Progenitor cell of endocrine pancreas (in vitro differentiated cells): ENCODE data around the gene KCNH2. TPM values are rescaled to one million over a fixed set of nuclear protein-coding genes. Genes with fewer than 3 reads are reported as not detected.

Experiments used
- DNase-seq: peaks from one replicate; pipeline ENCODE4 v3.0.0; 2021; ENCODE audit warnings: low spot score; ENCODE audit not compliant: unreplicated experiment
- H3K27ac Mint-ChIP-seq: 2 replicates; pipeline ENCODE4 v1.8.0; 2021; ENCODE audit warnings: mild to moderate bottlenecking, moderate library complexity, mixed read lengths
- H3K27me3 Mint-ChIP-seq: 2 replicates; pipeline ENCODE4 v1.8.0; 2021; ENCODE audit warnings: mixed read lengths
- H3K36me3 Mint-ChIP-seq: 2 replicates; pipeline ENCODE4 v1.8.0; 2022; ENCODE audit warnings: mixed read lengths; ENCODE audit not compliant: insufficient read depth
- H3K4me1 Mint-ChIP-seq: 2 replicates; pipeline ENCODE4 v1.8.0; 2021; ENCODE audit warnings: low read depth, mixed read lengths
- H3K4me3 Mint-ChIP-seq: 2 replicates; pipeline ENCODE4 v1.8.0; 2021; ENCODE audit warnings: low read depth, mild to moderate bottlenecking, moderate library complexity, mixed read lengths
- H3K9me3 Mint-ChIP-seq: 2 replicates; pipeline ENCODE4 v1.8.0; 2021; ENCODE audit warnings: low read depth, mixed read lengths
- total RNA-seq: library from RNA; stranded (reverse); gene quantifications from 2 replicates; pipeline ENCODE4 v1.2.1, GENCODE V29; 2021
- TF ChIP-seq, protein P1 (sequence below): fragments of 200-600 bp; sonication (generic); IDR thresholded peaks from one replicate; pipeline ENCODE4 v1.5.0; 2021; ENCODE audit warnings: antibody characterized with exemption, mild to moderate bottlenecking; ENCODE audit not compliant: unreplicated experiment

Gene KCNH2
- total RNA-seq, 1 donor from 2014 or later, result 9.4 TPM

DNA sequence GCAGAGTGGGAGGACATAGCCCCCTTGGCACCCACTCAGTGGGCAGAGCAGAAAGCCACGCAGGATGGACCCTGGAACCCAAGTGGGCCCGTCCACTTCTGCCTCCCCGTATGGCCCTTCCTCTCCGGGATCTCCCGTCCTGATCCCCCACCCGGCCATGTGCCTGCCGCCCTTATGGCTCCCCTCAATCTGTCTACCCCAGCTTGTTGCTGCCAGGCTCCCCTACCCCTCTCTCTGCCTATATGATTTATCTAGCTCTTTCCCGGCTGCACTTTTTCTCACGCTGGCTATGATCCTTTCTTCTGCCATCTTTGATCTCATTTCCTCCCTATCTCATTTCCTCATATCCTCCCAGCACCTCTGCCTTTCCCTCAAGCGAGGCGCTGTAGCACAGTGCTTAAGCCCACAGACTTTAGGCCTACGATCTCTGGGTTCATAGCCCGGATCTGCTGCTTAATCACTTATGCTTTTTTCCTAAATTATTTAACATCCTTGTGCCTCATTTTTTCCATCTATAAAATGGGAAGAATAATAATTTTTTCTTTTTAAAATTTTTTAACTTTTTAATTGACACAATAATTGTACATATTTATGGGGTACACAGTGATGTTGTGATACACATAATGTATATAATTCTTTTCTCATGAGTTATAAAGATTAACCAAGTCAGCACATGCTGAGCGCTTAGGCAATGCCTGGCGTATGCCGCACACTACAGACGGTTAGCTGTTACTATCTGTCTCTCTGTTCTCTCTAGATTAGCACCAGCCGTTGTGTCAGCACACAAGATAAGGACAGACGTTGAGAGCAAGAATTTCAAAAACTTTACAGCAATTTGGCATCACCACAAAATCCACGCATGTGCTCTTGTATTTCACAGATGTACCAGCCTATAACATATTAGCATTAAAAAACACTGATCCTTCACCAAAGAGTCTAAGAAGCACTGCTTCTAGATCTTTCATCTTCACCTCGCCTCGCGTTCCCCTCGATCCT, 18.1 kb downstream of the KCNH2 start:
- no peak for DNase-seq

DNA sequence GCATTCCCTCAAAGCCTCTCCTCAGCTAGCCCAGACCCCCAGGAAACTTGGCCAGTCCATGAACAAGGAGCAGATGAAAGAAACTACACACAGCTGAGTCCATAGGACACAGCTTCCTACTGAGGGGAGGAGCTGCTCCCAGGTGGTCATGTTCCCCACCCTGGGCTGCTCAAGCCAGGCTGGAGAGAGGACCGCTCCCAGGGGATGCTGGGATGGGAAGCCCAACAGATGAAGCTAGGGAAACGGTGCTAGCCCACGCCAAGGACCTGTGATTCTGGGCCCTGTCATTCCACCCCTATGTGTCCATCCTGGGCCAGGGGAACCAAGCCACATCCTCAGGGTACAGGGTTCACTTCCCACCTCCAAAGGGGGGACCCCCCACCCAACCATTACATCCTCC, 19.0 kb downstream of the KCNH2 start:
- Mint-ChIP-seq H3K4me3 (no peak overlapping the region), H3K36me3 (no peaks in the 10 kb centered on the region), H3K4me1 (peaks cover 7% of the 10 kb centered on the region), H3K27me3 (peaks cover 18% of the 10 kb centered on the region), H3K27ac (no peak overlapping the region), H3K9me3 (no peaks in the 10 kb centered on the region)
- TF ChIP-seq, protein P1, sequence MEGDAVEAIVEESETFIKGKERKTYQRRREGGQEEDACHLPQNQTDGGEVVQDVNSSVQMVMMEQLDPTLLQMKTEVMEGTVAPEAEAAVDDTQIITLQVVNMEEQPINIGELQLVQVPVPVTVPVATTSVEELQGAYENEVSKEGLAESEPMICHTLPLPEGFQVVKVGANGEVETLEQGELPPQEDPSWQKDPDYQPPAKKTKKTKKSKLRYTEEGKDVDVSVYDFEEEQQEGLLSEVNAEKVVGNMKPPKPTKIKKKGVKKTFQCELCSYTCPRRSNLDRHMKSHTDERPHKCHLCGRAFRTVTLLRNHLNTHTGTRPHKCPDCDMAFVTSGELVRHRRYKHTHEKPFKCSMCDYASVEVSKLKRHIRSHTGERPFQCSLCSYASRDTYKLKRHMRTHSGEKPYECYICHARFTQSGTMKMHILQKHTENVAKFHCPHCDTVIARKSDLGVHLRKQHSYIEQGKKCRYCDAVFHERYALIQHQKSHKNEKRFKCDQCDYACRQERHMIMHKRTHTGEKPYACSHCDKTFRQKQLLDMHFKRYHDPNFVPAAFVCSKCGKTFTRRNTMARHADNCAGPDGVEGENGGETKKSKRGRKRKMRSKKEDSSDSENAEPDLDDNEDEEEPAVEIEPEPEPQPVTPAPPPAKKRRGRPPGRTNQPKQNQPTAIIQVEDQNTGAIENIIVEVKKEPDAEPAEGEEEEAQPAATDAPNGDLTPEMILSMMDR, result no peak
- DNase-seq, result no peak

More for the DNA sequence above, 18.1 kb downstream of the KCNH2 start:
- peaks cover 6% of the 10 kb centered on the region for H3K4me1 Mint-ChIP-seq
- H3K36me3 Mint-ChIP-seq, result no peaks in the 10 kb centered on the region
- TF ChIP-seq, protein P1, result no peak
- no peak overlapping the region for H3K4me3 Mint-ChIP-seq
- no peaks in the 10 kb centered on the region for H3K9me3 Mint-ChIP-seq
- no peak overlapping the region for H3K27ac Mint-ChIP-seq
- H3K27me3 Mint-ChIP-seq, result peaks cover 18% of the 10 kb centered on the region

DNA sequence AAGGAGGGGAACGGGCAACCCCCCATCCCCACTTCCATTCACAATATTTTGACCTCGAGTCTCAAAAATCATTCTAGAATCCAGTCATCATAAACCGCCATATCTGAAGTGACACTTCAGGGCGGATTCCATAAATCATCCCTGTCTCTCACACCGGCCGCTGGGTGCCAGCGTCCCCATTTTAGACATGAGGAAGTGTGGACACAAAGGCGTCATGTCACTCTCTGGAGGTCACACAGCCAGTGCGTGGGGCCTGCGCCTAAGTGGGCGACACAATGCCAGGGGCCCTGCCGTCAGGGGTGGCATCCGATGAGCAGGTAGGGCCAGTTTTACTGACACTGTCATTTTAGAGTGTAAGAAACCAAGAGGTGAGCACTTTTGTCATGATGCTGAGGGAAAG, 19.5 kb downstream of the KCNH2 start:
- no peaks in the 10 kb centered on the region for H3K36me3 Mint-ChIP-seq
- no peak overlapping the region for H3K27ac Mint-ChIP-seq
- no peak overlapping the region for H3K4me3 Mint-ChIP-seq
- no peak for DNase-seq
- TF ChIP-seq, protein P1, result no peak
- H3K4me1 Mint-ChIP-seq, result peaks cover 7% of the 10 kb centered on the region
- no peaks in the 10 kb centered on the region for H3K9me3 Mint-ChIP-seq
- peaks cover 18% of the 10 kb centered on the region for H3K27me3 Mint-ChIP-seq

DNA sequence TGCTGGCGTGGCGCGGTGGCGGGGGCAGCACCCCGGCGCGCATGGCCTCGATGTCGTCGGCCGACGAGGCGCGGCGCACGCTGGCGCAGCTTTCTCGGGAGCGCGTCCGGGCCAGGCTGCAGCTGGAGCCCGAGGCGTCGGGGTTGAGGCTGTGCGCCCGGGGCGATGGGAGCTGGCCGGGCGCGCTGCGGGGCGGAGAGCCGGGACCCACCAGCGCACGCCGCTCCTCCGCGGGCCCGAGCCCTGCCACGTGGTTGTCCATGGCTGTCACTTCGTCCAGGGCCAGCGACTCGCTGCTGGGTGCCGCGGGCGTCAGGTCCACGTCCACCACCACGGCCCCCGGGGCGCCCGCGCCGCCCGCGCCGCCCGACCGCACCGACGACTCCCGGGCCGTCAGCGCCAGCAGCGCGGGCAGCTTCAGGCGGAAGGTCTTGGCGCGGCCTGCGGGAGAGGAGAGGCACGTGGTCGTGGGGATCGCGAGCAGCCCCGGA, 20.0 kb downstream of the KCNH2 start:
- no peak for DNase-seq
- H3K27ac Mint-ChIP-seq, result no peak overlapping the region
- peaks cover 7% of the 10 kb centered on the region for H3K4me1 Mint-ChIP-seq
- H3K27me3 Mint-ChIP-seq, result peaks cover 18% of the 10 kb centered on the region
- TF ChIP-seq, protein P1, result no peak
- H3K36me3 Mint-ChIP-seq, result no peaks in the 10 kb centered on the region
- no peak overlapping the region for H3K4me3 Mint-ChIP-seq
- H3K9me3 Mint-ChIP-seq, result no peaks in the 10 kb centered on the region

DNA sequence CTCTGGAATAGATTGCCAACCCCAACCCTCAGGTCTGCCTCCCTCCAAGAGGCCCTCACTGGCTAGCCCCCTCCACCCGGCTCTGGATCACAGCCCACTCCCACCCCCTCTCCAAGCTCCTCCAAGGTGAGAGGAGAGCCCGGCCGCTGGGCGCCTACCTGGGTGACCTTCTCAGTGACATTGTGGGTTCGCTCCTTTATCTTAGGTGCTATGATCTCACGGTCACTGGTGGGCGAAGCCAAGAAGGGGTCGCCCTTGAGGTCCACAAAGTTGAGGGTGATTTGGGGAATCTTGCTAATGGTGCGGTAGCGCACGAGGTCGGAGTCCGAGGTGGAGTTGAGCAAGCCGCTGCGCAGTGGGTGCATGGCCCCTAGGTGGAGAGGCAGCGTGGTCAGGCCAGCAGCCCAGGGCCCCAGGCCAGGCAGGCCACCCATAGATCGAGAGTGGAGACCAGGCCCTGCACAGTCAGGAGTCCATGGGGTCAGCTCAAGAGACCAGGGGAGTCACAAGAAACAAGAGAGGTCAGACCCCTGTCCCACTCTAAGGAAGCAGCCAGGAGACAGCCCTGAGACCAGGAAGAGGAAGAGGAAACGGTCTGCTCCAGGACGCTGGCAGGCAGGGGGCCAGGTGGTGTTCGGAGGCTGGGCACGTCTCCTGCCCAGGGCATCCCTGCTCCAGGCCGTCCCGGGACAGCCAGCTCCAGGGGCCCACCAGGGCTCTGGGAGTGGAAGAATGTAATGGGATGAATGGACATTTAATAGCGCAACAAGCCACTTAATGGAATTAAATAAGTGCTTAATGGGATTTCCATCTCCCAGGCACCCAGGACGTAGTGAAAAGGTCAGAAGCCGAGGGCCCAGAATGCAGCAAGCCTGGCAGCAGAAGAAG, 20.7 kb downstream of the KCNH2 start:
- H3K4me3 Mint-ChIP-seq, result no peak overlapping the region
- TF ChIP-seq, protein P1, result no peak
- no peak overlapping the region for H3K27ac Mint-ChIP-seq
- no peak for DNase-seq
- H3K27me3 Mint-ChIP-seq, result peaks cover 18% of the 10 kb centered on the region
- H3K4me1 Mint-ChIP-seq, result peaks cover 7% of the 10 kb centered on the region
- H3K9me3 Mint-ChIP-seq, result no peaks in the 10 kb centered on the region
- no peaks in the 10 kb centered on the region for H3K36me3 Mint-ChIP-seq
